Suprapubic skin (tissue), 4 donors: ENCODE results near the gene IFNG-AS1. TPM values are rescaled to one million over a fixed set of nuclear protein-coding genes. Genes with fewer than 3 reads are reported as not detected.

Experiments
- DNase-seq, 2 donors: peaks; one replicate each; pipeline ENCODE4 v3.0.0-alpha.2; 2019; ENCODE audit warnings: low spot score in 2 of 2
- H3K27ac ChIP-seq: fragments of 200-600 bp; sonication (generic); one replicate; pipeline ENCODE4 v1.5.1; 2019
- H3K27me3 ChIP-seq: fragments of 200-600 bp; sonication (generic); one replicate; pipeline ENCODE4 v1.5.1; 2019
- H3K36me3 ChIP-seq: fragments of 200-600 bp; sonication (generic); one replicate; pipeline ENCODE4 v1.5.1; 2019
- H3K4me1 ChIP-seq: fragments of 200-600 bp; sonication (generic); one replicate; pipeline ENCODE4 v1.5.1; 2019
- H3K4me3 ChIP-seq: fragments of 200-600 bp; sonication (generic); one replicate; pipeline ENCODE4 v1.5.1; 2019; ENCODE audit warnings: mild to moderate bottlenecking
- H3K9me3 ChIP-seq: fragments of 200-600 bp; sonication (generic); one replicate; pipeline ENCODE4 v1.5.1; 2019
- EP300 ChIP-seq: sonication (generic); formaldehyde crosslinking; IDR thresholded peaks from one replicate; pipeline ENCODE4 v1.6.1; 2017; ENCODE audit warnings: antibody characterized with exemption
- POLR2A ChIP-seq, 2 donors: fragments of 450-650 bp; IDR thresholded peaks; one replicate each; pipeline ENCODE4 v1.6.1; 2017; ENCODE audit warnings: antibody characterized with exemption in 2 of 2, mild to moderate bottlenecking in 2 of 2, moderate library complexity in 2 of 2
- POLR2AphosphoS5 ChIP-seq, 3 donors: sonication (generic); formaldehyde crosslinking; IDR thresholded peaks; one replicate each; pipeline ENCODE4 v1.6.1; 2017; ENCODE audit warnings: antibody characterized with exemption in 3 of 3
- WGBS: methylation state at CpG from one replicate; pipeline ENCODE4 v1.1.5; 2018; 5-methylcytosine and 5-hydroxymethylcytosine counted together
- total RNA-seq, 4 donors: library from RNA; depleted of rRNA; stranded (reverse); fragments of >200 nt; gene quantifications; one replicate each; pipeline ENCODE4 v1.1.0, GENCODE V29; 2016
- TF ChIP-seq, protein P1 (sequence below), 2 donors: fragments of 200-600 bp in 1 of 2; fragments of 450-650 bp in 1 of 2; sonication (generic) in 1 of 2; IDR thresholded peaks; one replicate each; pipeline ENCODE4 v1.5.1; 2016 to 2019; ENCODE audit warnings: antibody characterized with exemption in 2 of 2, mild to moderate bottlenecking in 1 of 2, moderate library complexity in 1 of 2

Gene IFNG-AS1
- total RNA-seq, 4 donors from 2014 or later, result not detected

DNA sequence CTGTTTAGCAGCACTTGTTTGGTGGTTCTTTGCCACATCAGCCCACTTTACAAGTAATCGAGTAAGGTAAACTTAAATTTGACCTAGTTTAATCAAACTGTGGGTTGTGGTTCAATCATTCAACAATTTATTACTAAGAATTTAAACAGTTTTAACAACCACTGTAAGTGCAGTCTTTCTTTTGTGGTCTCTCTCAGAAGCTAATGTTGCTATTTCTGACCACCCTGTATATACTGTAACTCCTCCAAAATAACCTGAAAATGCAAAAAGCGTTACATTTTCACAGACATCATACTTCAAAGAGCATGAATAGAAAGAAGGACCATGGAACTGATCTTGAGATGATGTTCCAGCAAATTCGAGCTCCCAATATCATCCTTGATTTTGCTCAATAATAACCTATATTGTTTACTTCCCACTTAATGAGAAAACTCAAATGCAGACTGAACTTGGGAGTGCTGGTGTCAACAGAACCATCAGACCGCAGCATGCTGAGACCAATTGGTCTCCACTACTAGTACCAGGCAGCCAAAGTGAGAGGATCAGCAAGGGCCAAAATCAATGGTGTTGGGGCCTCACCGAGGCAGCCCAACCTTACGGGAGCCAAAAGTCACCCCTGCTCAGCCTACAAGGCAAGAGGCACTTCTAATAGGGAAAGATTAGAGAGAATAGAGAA is 22.1 kb downstream of the IFNG-AS1 start:
- DNase-seq, result no peak
- Histone ChIP-seq H3K4me1 (no peaks in the 10 kb centered on the region), H3K4me3 (no peak overlapping the region), H3K36me3 (no peaks in the 10 kb centered on the region), H3K27ac (no peak overlapping the region), H3K9me3 (no peaks in the 10 kb centered on the region), H3K27me3 (no peaks in the 10 kb centered on the region)
- TF ChIP-seq POLR2A (IDR thresholded peaks at IDR 0.05) (no peak), EP300 (no peak), POLR2AphosphoS5 (IDR thresholded peaks at IDR 0.05) (no peak)
- TF ChIP-seq, protein P1, sequence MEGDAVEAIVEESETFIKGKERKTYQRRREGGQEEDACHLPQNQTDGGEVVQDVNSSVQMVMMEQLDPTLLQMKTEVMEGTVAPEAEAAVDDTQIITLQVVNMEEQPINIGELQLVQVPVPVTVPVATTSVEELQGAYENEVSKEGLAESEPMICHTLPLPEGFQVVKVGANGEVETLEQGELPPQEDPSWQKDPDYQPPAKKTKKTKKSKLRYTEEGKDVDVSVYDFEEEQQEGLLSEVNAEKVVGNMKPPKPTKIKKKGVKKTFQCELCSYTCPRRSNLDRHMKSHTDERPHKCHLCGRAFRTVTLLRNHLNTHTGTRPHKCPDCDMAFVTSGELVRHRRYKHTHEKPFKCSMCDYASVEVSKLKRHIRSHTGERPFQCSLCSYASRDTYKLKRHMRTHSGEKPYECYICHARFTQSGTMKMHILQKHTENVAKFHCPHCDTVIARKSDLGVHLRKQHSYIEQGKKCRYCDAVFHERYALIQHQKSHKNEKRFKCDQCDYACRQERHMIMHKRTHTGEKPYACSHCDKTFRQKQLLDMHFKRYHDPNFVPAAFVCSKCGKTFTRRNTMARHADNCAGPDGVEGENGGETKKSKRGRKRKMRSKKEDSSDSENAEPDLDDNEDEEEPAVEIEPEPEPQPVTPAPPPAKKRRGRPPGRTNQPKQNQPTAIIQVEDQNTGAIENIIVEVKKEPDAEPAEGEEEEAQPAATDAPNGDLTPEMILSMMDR (IDR thresholded peaks at IDR 0.05), result no peak
- WGBS, result 94% methylated on average over 6 of the region's 6 CpGs

DNA sequence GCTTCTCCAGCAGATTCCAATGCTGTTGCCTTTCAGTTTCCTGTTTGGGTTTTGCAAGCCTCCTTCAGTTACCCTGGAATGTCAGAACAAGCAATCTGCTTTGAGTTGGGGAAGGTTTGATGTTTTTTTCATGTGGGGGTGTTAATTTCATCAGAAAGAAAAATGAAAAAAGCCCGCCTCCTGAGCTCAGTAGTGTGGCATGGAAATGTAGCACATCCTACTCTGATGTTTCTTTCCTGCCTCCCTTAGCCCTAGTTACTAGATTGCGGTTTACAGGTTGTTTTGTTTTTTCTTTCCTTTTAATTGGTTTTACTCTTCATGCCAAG is 22.6 kb downstream of the IFNG-AS1 start:
- Histone ChIP-seq H3K4me3 (no peak overlapping the region), H3K27ac (no peak overlapping the region), H3K27me3 (no peaks in the 10 kb centered on the region), H3K9me3 (no peaks in the 10 kb centered on the region), H3K36me3 (no peaks in the 10 kb centered on the region), H3K4me1 (no peaks in the 10 kb centered on the region)
- DNase-seq, result no peak
- WGBS, result 60% methylated on average over 2 of the region's 2 CpGs
- TF ChIP-seq EP300 (no peak), POLR2AphosphoS5 (IDR thresholded peaks at IDR 0.05) (no peak), POLR2A (IDR thresholded peaks at IDR 0.05) (no peak)
- TF ChIP-seq, protein P1 (IDR thresholded peaks at IDR 0.05), result no peak

DNA sequence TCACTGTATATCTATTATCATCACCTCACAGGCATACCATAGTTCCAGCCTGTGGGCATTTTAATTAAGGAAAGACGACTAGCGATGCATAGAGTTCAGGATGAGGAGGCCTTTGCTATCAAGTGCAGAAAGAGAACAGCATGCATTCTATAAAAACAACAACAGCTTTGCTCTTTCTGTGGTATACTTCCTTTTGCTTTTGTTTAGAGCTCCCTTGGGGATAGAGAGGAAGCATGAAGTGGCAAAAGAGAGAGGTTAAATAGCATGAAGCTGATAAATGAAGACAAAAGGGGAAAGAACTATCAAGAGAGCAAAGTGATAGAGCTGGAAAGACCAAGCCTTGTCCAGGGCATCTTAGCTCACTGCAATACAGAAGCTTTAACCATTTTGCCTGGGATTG is 23.5 kb downstream of the IFNG-AS1 start:
- Histone ChIP-seq H3K27me3 (no peaks in the 10 kb centered on the region), H3K36me3 (no peaks in the 10 kb centered on the region), H3K4me3 (no peak overlapping the region), H3K9me3 (no peaks in the 10 kb centered on the region), H3K4me1 (no peaks in the 10 kb centered on the region), H3K27ac (no peak overlapping the region)
- WGBS, result 82% methylated on average over 2 of the region's 2 CpGs
- no peak for TF ChIP-seq POLR2A (IDR thresholded peaks at IDR 0.05)
- TF ChIP-seq, protein P1 (IDR thresholded peaks at IDR 0.05), result no peak
- no peak for TF ChIP-seq EP300
- TF ChIP-seq POLR2AphosphoS5 (IDR thresholded peaks at IDR 0.05), result no peak
- DNase-seq, result no peak

- H3K9me3 ChIP-seq, result no peaks in the 10 kb centered on the region
- H3K4me3 ChIP-seq, result no peak overlapping the region
- no peak for DNase-seq
- TF ChIP-seq POLR2A (IDR thresholded peaks at IDR 0.05) (no peak), POLR2AphosphoS5 (IDR thresholded peaks at IDR 0.05) (no peak), EP300 (no peak)
- TF ChIP-seq, protein P1 (IDR thresholded peaks at IDR 0.05), result no peak
- H3K27me3 ChIP-seq, result no peaks in the 10 kb centered on the region
- H3K4me1 ChIP-seq, result no peaks in the 10 kb centered on the region
- H3K27ac ChIP-seq, result no peak overlapping the region
- WGBS, result 91% methylated on average over 1 of the region's 1 CpG
- no peaks in the 10 kb centered on the region for H3K36me3 ChIP-seq
Measured at GRCh38 chr12:68013181-68013580, 23.9 kb downstream of the IFNG-AS1 start.

- Histone ChIP-seq H3K27ac (no peak overlapping the region), H3K4me1 (no peaks in the 10 kb centered on the region), H3K9me3 (no peaks in the 10 kb centered on the region), H3K36me3 (no peaks in the 10 kb centered on the region), H3K27me3 (no peaks in the 10 kb centered on the region), H3K4me3 (no peak overlapping the region)
- no peak for TF ChIP-seq POLR2AphosphoS5 (IDR thresholded peaks at IDR 0.05)
- no peak for TF ChIP-seq POLR2A (IDR thresholded peaks at IDR 0.05)
- WGBS, result 96% methylated on average over 4 of the region's 4 CpGs
- no peak for DNase-seq
Measured at GRCh38 chr12:68016136-68016535, 26.9 kb downstream of the IFNG-AS1 start.

- Histone ChIP-seq H3K27ac (no peak overlapping the region), H3K27me3 (no peaks in the 10 kb centered on the region), H3K36me3 (no peaks in the 10 kb centered on the region), H3K9me3 (no peaks in the 10 kb centered on the region), H3K4me3 (no peak overlapping the region), H3K4me1 (no peaks in the 10 kb centered on the region)
- no peak for DNase-seq
- no peak for TF ChIP-seq POLR2AphosphoS5 (IDR thresholded peaks at IDR 0.05)
- TF ChIP-seq EP300, result no peak
- TF ChIP-seq, protein P1 (IDR thresholded peaks at IDR 0.05), result no peak
- no peak for TF ChIP-seq POLR2A (IDR thresholded peaks at IDR 0.05)
Measured at GRCh38 chr12:68018315-68018714, 29.1 kb downstream of the IFNG-AS1 start.
